Fibroblast of pulmonary artery (primary cell): ENCODE measurements around the gene TNFRSF25.

Experiments used
- DNase-seq: peaks from one replicate; pipeline ENCODE4 v3.0.0-alpha.2; 2010; ENCODE audit warnings: low read depth
- H3K4me3 ChIP-seq: replicated peaks from 2 replicates; pipeline ENCODE4 v1.5.1; 2011; ENCODE audit warnings: low read depth, mild to moderate bottlenecking, control low read depth, low read length, moderate library complexity
- TF ChIP-seq, protein P1 (sequence below): IDR thresholded peaks from 2 replicates; pipeline ENCODE4 v1.5.1; 2011; ENCODE audit warnings: mild to moderate bottlenecking, control low read depth, low read length, inconsistent platforms; ENCODE audit errors: missing control alignments

Gene TNFRSF25

DNA sequence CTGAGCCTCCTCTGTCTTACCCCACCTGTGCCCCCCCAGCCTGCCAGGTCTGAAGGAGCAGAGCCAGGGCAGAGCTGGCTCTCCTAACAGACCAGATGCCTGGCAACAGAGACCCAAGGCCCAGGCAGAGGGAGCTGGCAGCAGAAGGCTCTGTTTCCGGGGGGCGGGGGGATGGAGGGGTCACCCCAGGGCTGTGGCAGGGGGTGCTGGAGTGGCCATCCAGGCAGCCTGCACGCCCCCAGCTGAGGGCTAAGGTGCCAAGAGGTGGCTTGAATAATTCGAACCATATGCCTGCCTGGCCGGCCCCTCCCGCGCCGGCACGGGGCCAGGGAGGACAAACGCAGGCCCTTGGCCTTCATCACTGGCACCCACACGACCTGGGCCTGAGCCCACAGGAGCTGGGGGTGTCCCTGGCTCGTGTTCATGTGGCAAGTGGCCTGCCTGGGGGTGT lies 41.5 kb upstream of the TNFRSF25 start:
- DNase-seq, result no peak
- TF ChIP-seq, protein P1, sequence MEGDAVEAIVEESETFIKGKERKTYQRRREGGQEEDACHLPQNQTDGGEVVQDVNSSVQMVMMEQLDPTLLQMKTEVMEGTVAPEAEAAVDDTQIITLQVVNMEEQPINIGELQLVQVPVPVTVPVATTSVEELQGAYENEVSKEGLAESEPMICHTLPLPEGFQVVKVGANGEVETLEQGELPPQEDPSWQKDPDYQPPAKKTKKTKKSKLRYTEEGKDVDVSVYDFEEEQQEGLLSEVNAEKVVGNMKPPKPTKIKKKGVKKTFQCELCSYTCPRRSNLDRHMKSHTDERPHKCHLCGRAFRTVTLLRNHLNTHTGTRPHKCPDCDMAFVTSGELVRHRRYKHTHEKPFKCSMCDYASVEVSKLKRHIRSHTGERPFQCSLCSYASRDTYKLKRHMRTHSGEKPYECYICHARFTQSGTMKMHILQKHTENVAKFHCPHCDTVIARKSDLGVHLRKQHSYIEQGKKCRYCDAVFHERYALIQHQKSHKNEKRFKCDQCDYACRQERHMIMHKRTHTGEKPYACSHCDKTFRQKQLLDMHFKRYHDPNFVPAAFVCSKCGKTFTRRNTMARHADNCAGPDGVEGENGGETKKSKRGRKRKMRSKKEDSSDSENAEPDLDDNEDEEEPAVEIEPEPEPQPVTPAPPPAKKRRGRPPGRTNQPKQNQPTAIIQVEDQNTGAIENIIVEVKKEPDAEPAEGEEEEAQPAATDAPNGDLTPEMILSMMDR, result no peak
- H3K4me3 ChIP-seq, result no peak overlapping the region

- no peak overlapping the region for H3K4me3 ChIP-seq
- DNase-seq, result no peak
- TF ChIP-seq, protein P1, result no peak
These were observed 41.1 kb upstream of the TNFRSF25 start for GRCh38 chr1:6507037-6507428.

GRCh38 chr1:6506210-6507036 lies 40.5 kb upstream of the TNFRSF25 start:
- TF ChIP-seq, protein P1, result no peak
- H3K4me3 ChIP-seq, result no peak overlapping the region
- no peak for DNase-seq

DNA sequence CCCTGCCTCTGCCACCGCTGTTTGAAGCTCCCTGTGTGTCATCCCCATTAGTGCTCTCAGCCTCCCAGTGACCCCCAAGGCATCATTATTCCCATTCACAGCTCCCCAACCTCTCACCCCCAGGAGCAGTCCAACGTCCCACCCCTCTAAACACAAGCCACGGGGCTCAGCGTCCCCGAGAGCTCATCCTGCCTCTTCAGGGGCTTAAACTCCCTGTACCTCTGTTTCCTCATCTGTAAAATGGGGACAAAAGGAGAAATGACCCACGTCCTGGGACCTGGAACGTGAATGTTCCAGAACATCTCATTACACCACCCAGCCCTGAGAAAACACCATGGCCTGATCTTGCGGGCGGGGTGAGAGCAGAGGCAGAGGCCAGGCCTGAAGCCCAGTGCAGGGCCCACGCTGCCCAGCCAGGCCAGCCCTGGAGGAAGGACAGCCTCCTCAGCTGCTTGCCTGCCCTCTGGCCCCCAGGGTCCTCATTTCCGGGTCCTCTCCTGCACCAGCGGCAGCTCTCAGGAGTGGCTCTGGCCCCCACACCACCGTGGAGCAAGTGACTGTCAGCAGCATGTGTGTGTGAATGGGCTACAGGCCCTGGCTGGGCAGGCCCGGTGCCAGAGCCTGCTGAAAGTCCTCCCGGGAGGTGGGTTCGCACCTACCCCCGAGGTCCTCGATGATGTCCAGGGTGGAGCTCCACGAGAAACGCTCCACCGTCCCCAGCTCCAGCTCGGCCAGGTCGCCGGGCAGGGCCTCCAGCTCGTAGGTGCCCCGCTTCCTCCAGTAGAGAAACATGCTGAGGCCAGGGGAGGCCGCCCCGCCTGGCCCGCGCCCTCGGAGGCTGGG lies 39.6 kb upstream of the TNFRSF25 start:
- no peak overlapping the region for H3K4me3 ChIP-seq
- TF ChIP-seq, protein P1, result no peak
- no peak for DNase-seq

GRCh38 chr1:6504887-6505286 lies 38.9 kb upstream of the TNFRSF25 start:
- no peak overlapping the region for H3K4me3 ChIP-seq
- TF ChIP-seq, protein P1, result no peak
- no peak for DNase-seq

DNA sequence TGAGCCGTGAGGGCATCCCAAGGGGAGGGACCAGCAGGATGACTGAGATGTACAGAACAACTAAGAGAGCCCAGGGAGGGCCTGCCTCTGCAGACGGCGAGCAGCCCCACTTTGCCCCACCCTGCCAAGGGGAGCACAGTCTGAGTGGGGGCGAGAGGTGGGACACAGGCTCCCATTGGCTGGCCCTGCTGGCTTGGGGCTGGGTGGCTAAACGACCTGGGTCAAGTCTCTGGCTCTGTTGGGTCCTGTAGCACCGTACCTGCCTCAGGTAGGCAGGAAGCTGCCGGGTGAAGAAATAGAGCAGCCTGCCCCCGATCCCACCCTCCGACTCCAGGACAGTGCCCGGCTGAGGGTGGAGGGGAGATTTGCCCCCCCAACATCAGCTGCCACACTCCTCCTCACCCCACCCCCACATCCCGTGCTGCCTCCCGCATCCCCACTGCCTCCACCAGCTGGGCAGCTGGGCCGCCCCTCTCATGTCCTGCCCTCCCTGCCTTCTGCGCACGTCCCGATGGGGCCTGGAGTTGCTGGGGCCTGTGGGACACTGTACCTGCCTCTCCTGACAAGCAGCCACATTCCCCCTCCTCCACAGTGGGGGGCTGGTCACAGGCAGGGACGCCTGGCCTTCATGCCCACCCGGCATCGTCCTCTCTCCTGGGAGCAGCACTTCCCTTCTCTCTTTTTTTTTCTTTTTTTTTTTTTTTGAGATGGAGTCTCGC lies 38.1 kb upstream of the TNFRSF25 start:
- no peak for DNase-seq
- TF ChIP-seq, protein P1, result no peak
- H3K4me3 ChIP-seq, result no peak overlapping the region
